ENCODE data around the gene THADA.
"Not testable (repeated sequence)": the region's sequence is repeated elsewhere in the genome, so short reads cannot be mapped to it uniquely, and the experiment has no call there.

The THADA gene

GRCh38 chr2:43540021-43540779 is 55.6 kb downstream of the THADA start:
- TF ChIP-seq CTCF (conservative IDR thresholded peaks at IDR 0.05; ENCODE audit: low read length), result no peak
- no peak overlapping the region for H3K4me3 ChIP-seq (ENCODE audit: low read length)
- peak; percentile 100 for DNase-seq (ENCODE audit: low read depth)

GRCh38 chr2:43539436-43539835 is 56.4 kb downstream of the THADA start:
- H3K4me3 ChIP-seq (ENCODE audit: low read length), result no peak overlapping the region
- no peak for TF ChIP-seq CTCF (conservative IDR thresholded peaks at IDR 0.05; ENCODE audit: low read length)
- DNase-seq (ENCODE audit: low read depth), result peak; percentile 48

GRCh38 chr2:43538034-43538670 is 57.7 kb downstream of the THADA start:
- peak; percentile 6 for DNase-seq (ENCODE audit: low read depth)
- no peak for TF ChIP-seq CTCF (conservative IDR thresholded peaks at IDR 0.05; ENCODE audit: low read length)
- no peak overlapping the region for H3K4me3 ChIP-seq (ENCODE audit: low read length)

- TF ChIP-seq CTCF (conservative IDR thresholded peaks at IDR 0.05; ENCODE audit: low read length), result no peak
- no peak overlapping the region for H3K4me3 ChIP-seq (ENCODE audit: low read length)
- DNase-seq (ENCODE audit: low read depth), result no peak
Observed at GRCh38 chr2:43537137-43537536, 58.7 kb downstream of the THADA start.

GRCh38 chr2:43534569-43534968 is 61.3 kb downstream of the THADA start:
- TF ChIP-seq CTCF (conservative IDR thresholded peaks at IDR 0.05; ENCODE audit: low read length), result no peak
- DNase-seq (ENCODE audit: low read depth), result no peak
- H3K4me3 ChIP-seq (ENCODE audit: low read length), result no peak overlapping the region

GRCh38 chr2:43532572-43532971 is 63.3 kb downstream of the THADA start:
- not testable (repeated sequence) for DNase-seq (ENCODE audit: low read depth)

GRCh38 chr2:43531251-43531650 is 64.6 kb downstream of the THADA start:
- H3K4me3 ChIP-seq (ENCODE audit: low read length), result no peak overlapping the region
- TF ChIP-seq CTCF (conservative IDR thresholded peaks at IDR 0.05; ENCODE audit: low read length), result no peak
- no peak for DNase-seq (ENCODE audit: low read depth)

More at GRCh38 chr2:43532572-43532971, 63.3 kb downstream of the THADA start:
- not testable (repeated sequence) for H3K4me3 ChIP-seq (ENCODE audit: low read length)

All from AG10803 (cell line).